ENCODE results near the gene NFKBIB.

- TF ChIP-seq CTCF (optimal IDR thresholded peaks at IDR 0.05 in 1 of 3, IDR thresholded peaks at IDR 0.05 in 1 of 3, conservative IDR thresholded peaks at IDR 0.05 in 1 of 3; ENCODE audit: extremely low read depth in 1 of 3, insufficient read depth in 2 of 3, low read length in 3 of 3), result no peak
- TF ChIP-seq EZH2 (IDR thresholded peaks at IDR 0.05; ENCODE audit: low read length), result no peak
These were observed 8.0 kb upstream of the NFKBIB start for GRCh38 chr19:38891771-38892170.

Measured in keratinocyte (primary cell).